H1 (cell line): ENCODE data around the gene CCDC197. TPM values are rescaled to one million over a fixed set of nuclear protein-coding genes. Genes with fewer than 3 reads are reported as not detected.

Experiments used
- CTCF ChIA-PET: fragments of 300-600 bp; sonication (Branson Sonifier 250); formaldehyde crosslinking; loops from one replicate; lab custom pipeline; 2021; ENCODE audit not compliant: partially characterized antibody; lab: Charles Lee
- POLR2A ChIA-PET: fragments of 300-600 bp; sonication (Branson Sonifier 250); formaldehyde crosslinking; loops from one replicate; lab custom pipeline; 2021; ENCODE audit warnings: inconsistent platforms; ENCODE audit not compliant: partially characterized antibody; lab: Charles Lee
- DNase-seq, 2 experiments: peaks; one replicate each; pipeline versions ENCODE4 v3.0.0 to v3.0.0-alpha.2; 2010 to 2022; ENCODE audit warnings: low spot score in 2 of 2, low read depth in 1 of 2, mixed read lengths in 1 of 2
- FAIRE-seq: peaks from 2 replicates; lab custom pipeline; 2011; peaks lifted over from hg19 to GRCh38; lab: Jason Lieb, UNC
- H2AFZ ChIP-seq: 2 replicates; pipeline ENCODE4 v1.8.1; 2012; ENCODE audit warnings: low read length, inconsistent platforms
- H2AK5ac ChIP-seq: 2 replicates; pipeline ENCODE4 v1.6.1; 2013; ENCODE audit warnings: low read depth, low read length
- H2BK120ac ChIP-seq: replicated peaks from 2 replicates; pipeline ENCODE3; 2013; ENCODE audit warnings: low read depth, low read length, inconsistent platforms
- H2BK12ac ChIP-seq: 2 replicates; pipeline ENCODE4 v1.6.1; 2013; ENCODE audit warnings: low read depth, low read length
- H2BK15ac ChIP-seq: 2 replicates; pipeline ENCODE4 v1.6.1; 2013; ENCODE audit warnings: low read length
- H2BK20ac ChIP-seq: 2 replicates; pipeline ENCODE4 v1.6.1; 2013; ENCODE audit warnings: low read length
- H2BK5ac ChIP-seq: 2 replicates; pipeline ENCODE4 v1.6.1; 2013; ENCODE audit warnings: low read depth, low read length
- H3K14ac ChIP-seq: 2 replicates; pipeline ENCODE4 v1.6.1; 2013; ENCODE audit warnings: inconsistent platforms; ENCODE audit not compliant: insufficient read length
- H3K18ac ChIP-seq: 2 replicates; pipeline ENCODE4 v1.6.1; 2013; ENCODE audit warnings: low read length; ENCODE audit errors: extremely low read depth
- H3K23ac ChIP-seq: 2 replicates; pipeline ENCODE4 v1.6.1; 2013; ENCODE audit warnings: inconsistent platforms; ENCODE audit not compliant: insufficient read length
- H3K23me2 ChIP-seq: 2 replicates; pipeline ENCODE4 v1.6.1; 2013; ENCODE audit warnings: low read depth, low read length
- H3K27ac ChIP-seq: 2 replicates; pipeline ENCODE4 v1.6.1; 2011; ENCODE audit warnings: low read depth, low read length, inconsistent platforms
- H3K27me3 ChIP-seq, 4 experiments: replicated peaks in 1 of 4; 1 replicate in 1 of 4; 2 replicates in 3 of 4; pipeline versions ENCODE4 v1.6.1 to v1.8.1; 2011 to 2013; ENCODE audit warnings: low read length in 3 of 4, mild to moderate bottlenecking in 3 of 4, inconsistent platforms in 2 of 4, mixed read lengths in 2 of 4, moderate library complexity in 1 of 4; ENCODE audit not compliant: control insufficient read depth in 3 of 4, insufficient read depth in 3 of 4; ENCODE audit errors: extremely low read depth in 1 of 4
- H3K36me3 ChIP-seq, 4 experiments: 2 replicates each; pipeline versions ENCODE4 v1.6.1 to v1.8.1; 2011 to 2013; ENCODE audit warnings: mild to moderate bottlenecking in 4 of 4, low read length in 3 of 4, moderate library complexity in 2 of 4, control low read depth in 1 of 4, inconsistent platforms in 1 of 4; ENCODE audit not compliant: insufficient read depth in 4 of 4, control insufficient read depth in 2 of 4
- H3K4ac ChIP-seq: replicated peaks from 2 replicates; pipeline ENCODE3; 2013; ENCODE audit warnings: low read length, low read depth, mixed read lengths, inconsistent platforms; ENCODE audit not compliant: insufficient read length
- H3K4me1 ChIP-seq, 4 experiments: replicated peaks in 1 of 4; 1 replicate in 1 of 4; 2 replicates in 3 of 4; pipeline versions ENCODE4 v1.6.1 to v1.8.1; 2011 to 2013; ENCODE audit warnings: low read length in 3 of 4, inconsistent platforms in 2 of 4, mixed read lengths in 1 of 4; ENCODE audit not compliant: insufficient read depth in 4 of 4, control insufficient read depth in 3 of 4
- H3K4me2 ChIP-seq, 2 experiments: 2 replicates each; pipeline versions ENCODE4 v1.6.1 to v1.8.1; 2011 to 2013; ENCODE audit warnings: low read depth in 2 of 2, low read length in 2 of 2, control low read depth in 1 of 2, inconsistent platforms in 1 of 2, mild to moderate bottlenecking in 1 of 2; ENCODE audit not compliant: insufficient read depth in 1 of 2
- H3K4me3 ChIP-seq, 4 experiments: fragments of 200-600, 300-600 bp in 1 of 4; sonication (generic), shearing (Covaris generic), sonication (Bioruptor Twin) in 1 of 4; 2 replicates each; pipeline versions ENCODE4 v1.5.1 to v1.8.1; 2011 to 2016; ENCODE audit warnings: low read length in 4 of 4, low read depth in 3 of 4, control low read depth in 2 of 4, inconsistent platforms in 2 of 4, mild to moderate bottlenecking in 2 of 4, mixed read lengths in 1 of 4, moderate library complexity in 1 of 4; ENCODE audit not compliant: insufficient read depth in 2 of 4; ENCODE audit errors: extremely low read depth in 1 of 4
- H3K56ac ChIP-seq: replicated peaks from 2 replicates; pipeline ENCODE3; 2013; ENCODE audit warnings: low read depth, mild to moderate bottlenecking, mixed read lengths, low read length, inconsistent platforms; ENCODE audit not compliant: insufficient read length
- H3K79me1 ChIP-seq: 2 replicates; pipeline ENCODE4 v1.6.1; 2013; ENCODE audit warnings: low read depth, low read length, control low read depth
- H3K79me2 ChIP-seq, 2 experiments: 2 replicates each; pipeline versions ENCODE4 v1.6.1 to v1.8.1; 2012 to 2013; ENCODE audit warnings: low read length in 2 of 2, mild to moderate bottlenecking in 2 of 2, inconsistent platforms in 1 of 2; ENCODE audit not compliant: insufficient read depth in 2 of 2, control insufficient read depth in 1 of 2
- H3K9ac ChIP-seq, 4 experiments: replicated peaks in 1 of 4; 1 replicate in 1 of 4; 2 replicates in 3 of 4; pipeline versions ENCODE4 v1.6.1 to v1.8.1; 2011 to 2013; ENCODE audit warnings: low read depth in 3 of 4, low read length in 3 of 4, control low read depth in 2 of 4, mild to moderate bottlenecking in 2 of 4, moderate library complexity in 2 of 4, inconsistent platforms in 1 of 4; ENCODE audit errors: extremely low read depth in 1 of 4
- H3K9me3 ChIP-seq, 2 experiments: 2 replicates each; pipeline versions ENCODE4 v1.6.1 to v1.8.1; 2012 to 2013; ENCODE audit warnings: mild to moderate bottlenecking in 2 of 2, moderate library complexity in 2 of 2, control low read depth in 1 of 2, inconsistent platforms in 1 of 2, low read depth in 1 of 2, low read length in 1 of 2, mixed read lengths in 1 of 2; ENCODE audit not compliant: insufficient read depth in 2 of 2
- H4K20me1 ChIP-seq, 2 experiments: replicated peaks in 1 of 2; 2 replicates each; pipeline versions ENCODE3 to v1.8.1; 2011 to 2013; ENCODE audit warnings: inconsistent platforms in 2 of 2, low read length in 2 of 2, mild to moderate bottlenecking in 1 of 2; ENCODE audit not compliant: insufficient read depth in 2 of 2, control insufficient read depth in 1 of 2
- H4K5ac ChIP-seq: 2 replicates; pipeline ENCODE4 v1.6.1; 2013; ENCODE audit warnings: low read length, low read depth, mixed read lengths, inconsistent platforms; ENCODE audit not compliant: insufficient read length
- H4K8ac ChIP-seq: 2 replicates; pipeline ENCODE4 v1.8.0; 2013; ENCODE audit warnings: mild to moderate bottlenecking, moderate library complexity, low read length, inconsistent platforms; ENCODE audit not compliant: insufficient read depth; ENCODE audit errors: extremely low read depth
- H4K91ac ChIP-seq: replicated peaks from 2 replicates; pipeline ENCODE3; 2013; ENCODE audit warnings: low read length, mixed read lengths, inconsistent platforms; ENCODE audit not compliant: insufficient read length
- BACH1 ChIP-seq: IDR thresholded peaks from 2 replicates; pipeline ENCODE4 v1.6.1; 2012; ENCODE audit warnings: low read length, improper control_type of control experiment
- CBX5 ChIP-seq: fragments of 300-800, 300-1000 bp; sonication (generic); IDR thresholded peaks from 2 replicates; pipeline ENCODE4 v1.7.1; 2016; ENCODE audit warnings: antibody characterized with exemption, low read length, low read depth
- CBX8 ChIP-seq: fragments of 300-800, 300-1000 bp; sonication (generic); IDR thresholded peaks from 2 replicates; pipeline ENCODE4 v1.7.1; 2016; ENCODE audit warnings: low read depth, low read length, borderline replicate concordance
- CEBPB ChIP-seq: IDR thresholded peaks from 2 replicates; pipeline ENCODE4 v1.6.1; 2012; ENCODE audit warnings: low read depth, low read length
- CHD1 ChIP-seq: IDR thresholded peaks from 2 replicates; pipeline ENCODE4 v1.6.1; 2012; ENCODE audit warnings: low read depth, low read length, improper control_type of control experiment
- CHD2 ChIP-seq: IDR thresholded peaks from 2 replicates; pipeline ENCODE4 v1.6.1; 2012; ENCODE audit warnings: low read length, improper control_type of control experiment
- KDM4A ChIP-seq: IDR thresholded peaks from one replicate; pipeline ENCODE4 v1.7.1; 2012; ENCODE audit warnings: low read depth, mild to moderate bottlenecking, moderate library complexity, low read length, inconsistent platforms; ENCODE audit not compliant: severe bottlenecking
- MAFK ChIP-seq: IDR thresholded peaks from 2 replicates; pipeline ENCODE4 v1.6.1; 2012; ENCODE audit warnings: low read depth, mild to moderate bottlenecking, improper control_type of control experiment, low read length
- MAX ChIP-seq: IDR thresholded peaks from 2 replicates; pipeline ENCODE4 v1.6.1; 2012; ENCODE audit warnings: inconsistent platforms
- POLR2A ChIP-seq, 2 experiments: IDR thresholded peaks; 1 replicate in 1 of 2; 2 replicates in 1 of 2; pipeline ENCODE4 v1.6.1; 2011; ENCODE audit warnings: low read depth in 2 of 2, low read length in 2 of 2, mild to moderate bottlenecking in 2 of 2; ENCODE audit errors: control extremely low read depth in 1 of 2
- RNF2 ChIP-seq: fragments of 200-900, 300-1000 bp; sonication (generic); IDR thresholded peaks from 2 replicates; pipeline ENCODE4 v1.7.1; 2016; ENCODE audit warnings: borderline replicate concordance, low read depth, mild to moderate bottlenecking, antibody characterized with exemption, low read length; ENCODE audit not compliant: poor library complexity, severe bottlenecking; ENCODE audit errors: missing control alignments
- SIRT6 ChIP-seq: IDR thresholded peaks from one replicate; pipeline ENCODE4 v1.7.1; 2012; ENCODE audit warnings: low read length, inconsistent platforms
- SRF ChIP-seq: IDR thresholded peaks from 2 replicates; pipeline ENCODE4 v1.6.1; 2011; ENCODE audit warnings: mild to moderate bottlenecking, low read depth, low read length, moderate library complexity
- TEAD4 ChIP-seq: IDR thresholded peaks from 2 replicates; pipeline ENCODE4 v1.6.1; 2012; ENCODE audit warnings: low read depth, low read length, inconsistent platforms, mixed read lengths
- YY1 ChIP-seq: IDR thresholded peaks from 2 replicates; pipeline ENCODE4 v1.6.1; 2011; ENCODE audit warnings: low read depth, mild to moderate bottlenecking, low read length
- WGBS, 2 experiments: shearing (Covaris generic) in 1 of 2; methylation state at CpG; one replicate each; pipeline versions ENCODE4 v1.1.6 to v1.1.7; 2013 to 2015; ENCODE audit warnings: low lambda C conversion rate in 2 of 2, mixed read lengths in 2 of 2, inconsistent platforms in 1 of 2, low coverage in 1 of 2, missing lambda C conversion rate in 1 of 2; ENCODE audit not compliant: insufficient replicate concordance in 2 of 2, insufficient coverage in 1 of 2, insufficient read length in 1 of 2; ENCODE audit errors: extremely low coverage in 1 of 2, missing lambda C conversion rate in 1 of 2; 5-methylcytosine and 5-hydroxymethylcytosine counted together
- polyA plus RNA-seq, 7 experiments: library from polyadenylated mRNA; depleted of rRNA in 3 of 7; stranded (reverse) in 5 of 7; unstranded in 2 of 7; fragments of >200 nt in 5 of 7; fragments of 200-250 nt in 2 of 7; gene quantifications; 1 replicate in 5 of 7; 2 replicates in 1 of 7; 4 replicates in 1 of 7; pipeline versions ENCODE4 v1.2.1 to v1.2.3, GENCODE V29; 2011 to 2013; ENCODE audit warnings: missing spikeins in 2 of 7, mixed read lengths in 2 of 7
- total RNA-seq: library from RNA; stranded (reverse); fragmentation: NEBNext Ultra II Directional; extraction: Animal tissue kit (Norgen Biotek cat#: 25700); gene quantifications from 2 replicates; pipeline ENCODE4 v1.2.1, GENCODE V29; 2021

Gene CCDC197
- total and polyA plus RNA-seq, 2 of the 8 experiments (the other 6 are each of a cell fraction or from before 2014, with no cell fraction given): not detected

DNA sequence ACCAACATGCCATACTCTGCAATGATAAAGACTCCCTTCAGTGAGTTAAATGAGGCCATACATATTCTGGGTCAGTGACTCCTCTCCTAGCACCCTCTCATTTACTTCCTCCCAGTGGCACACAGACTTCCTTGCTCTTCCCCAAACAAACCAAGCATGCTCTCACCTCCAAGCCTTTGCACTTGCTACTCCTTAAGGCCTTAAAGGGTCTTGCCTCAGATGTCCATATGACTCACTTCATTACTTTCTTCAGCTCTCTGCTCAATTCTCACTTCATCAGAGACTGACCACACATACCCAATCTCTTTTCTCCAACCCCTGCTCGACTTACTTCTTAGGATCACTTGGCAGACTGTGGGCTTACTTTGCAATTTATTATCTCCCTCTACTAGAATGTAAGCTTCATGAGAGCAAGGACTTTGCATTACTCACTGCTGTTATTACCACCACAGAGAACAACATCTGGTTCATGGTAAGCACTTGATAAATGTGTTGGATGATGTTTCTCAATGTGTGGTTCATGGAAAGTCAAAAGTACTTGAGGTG is 61.1 kb downstream of the CCDC197 start:
- WGBS, 2 experiments: 87% methylated on average over 1 of the region's 1 CpG; no CpG with 5 or more reads in 1 of the 2 experiments
- H3K14ac ChIP-seq: no peak overlapping the region
- H3K79me2 ChIP-seq: peaks cover 0 to 9% of the 10 kb centered on the region in 2 experiments; a peak in 2 of 4 replicates
- H2AFZ ChIP-seq: no peak overlapping the region
- H3K23ac ChIP-seq: no peak overlapping the region
- H2BK5ac ChIP-seq: no peak overlapping the region
- H2BK120ac ChIP-seq: no peak overlapping the region
- H2BK20ac ChIP-seq: no peak overlapping the region
- peaks cover 4% of the 10 kb centered on the region for H3K79me1 ChIP-seq
- no peak overlapping the region for H4K5ac ChIP-seq
- peaks cover 6 to 8% of the 10 kb centered on the region in 2 experiments for H4K20me1 ChIP-seq
- FAIRE-seq (no peak), DNase-seq (no peak)
- H3K9ac ChIP-seq: no peak overlapping the region
- peaks cover 0 to 2% (median 0%) of the 10 kb centered on the region in 4 experiments; a peak in 1 of 7 replicates for H3K4me1 ChIP-seq
- H4K91ac ChIP-seq: no peak overlapping the region
- H3K18ac ChIP-seq: no peak overlapping the region
- no peak overlapping the region for H3K4ac ChIP-seq
- ChIA-PET POLR2A (interaction anchor here (1.1 to 1.4 kb wide), 2 partner anchors 12 to 22 kb away, joined by 3 to 4 read pairs; no protein-coding TSS in a partner anchor), CTCF (interaction anchor here (1.1 to 17.4 kb wide), 6 partner anchors 11 to 82 kb away, joined by 3 to 148 read pairs (median 4); no protein-coding TSS in a partner anchor)
- no peak overlapping the region for H3K4me3 ChIP-seq
- H3K23me2 ChIP-seq: no peaks in the 10 kb centered on the region; the same call in 1 of the 2 replicates
- no peaks in the 10 kb centered on the region for H3K9me3 ChIP-seq
- H4K8ac ChIP-seq: no peak overlapping the region
- H3K27ac ChIP-seq: no peak overlapping the region
- H2BK12ac ChIP-seq: no peak overlapping the region
- no peak overlapping the region for H3K56ac ChIP-seq
- H3K36me3 ChIP-seq: peaks cover 26 to 79% (median 61%) of the 10 kb centered on the region in 4 experiments
- no peaks in the 10 kb centered on the region for H3K27me3 ChIP-seq
- H2BK15ac ChIP-seq: no peak overlapping the region
- H2AK5ac ChIP-seq: no peak overlapping the region
- no peak overlapping the region for H3K4me2 ChIP-seq
- TF ChIP-seq CBX8 (no peak), CBX5 (no peak), SIRT6 (no peak), MAFK (no peak), RNF2 (no peak), TEAD4 (no peak), CEBPB (no peak), YY1 (no peak), BACH1 (no peak), SRF (no peak), KDM4A (no peak), POLR2A (IDR thresholded peaks at IDR 0.05; ENCODE audit: control extremely low read depth in 1 of 2, low read depth in 2 of 2, low read length in 2 of 2) (no peak), MAX (no peak), CHD2 (no peak), CHD1 (no peak)
